HUDEP-2 (cell line): ENCODE measurements around the gene SLC22A12.
"Not testable (repeated sequence)": the region's sequence is repeated elsewhere in the genome, so short reads cannot be mapped to it uniquely, and the experiment has no call there.

Experiments used
- DNase-seq, 76 experiments: peaks; one replicate each; lab custom pipeline; 2025; ENCODE audit not compliant: unreplicated experiment in 76 of 76; lab: John Stamatoyannopoulos, UW

SLC22A12 gene

GRCh38 chr11:64590763-64591221 lies at the start of gene SLC22A12:
Gene SLC22A12, plus strand, starts transcription at chr11:64591220. Its CDS starts 337 bp downstream, at chr11:64591557.
- DNase-seq = no peak

- DNase-seq = no peak
Observed at GRCh38 chr11:64542172-64543125, 48.6 kb upstream of the SLC22A12 start.

DNA sequence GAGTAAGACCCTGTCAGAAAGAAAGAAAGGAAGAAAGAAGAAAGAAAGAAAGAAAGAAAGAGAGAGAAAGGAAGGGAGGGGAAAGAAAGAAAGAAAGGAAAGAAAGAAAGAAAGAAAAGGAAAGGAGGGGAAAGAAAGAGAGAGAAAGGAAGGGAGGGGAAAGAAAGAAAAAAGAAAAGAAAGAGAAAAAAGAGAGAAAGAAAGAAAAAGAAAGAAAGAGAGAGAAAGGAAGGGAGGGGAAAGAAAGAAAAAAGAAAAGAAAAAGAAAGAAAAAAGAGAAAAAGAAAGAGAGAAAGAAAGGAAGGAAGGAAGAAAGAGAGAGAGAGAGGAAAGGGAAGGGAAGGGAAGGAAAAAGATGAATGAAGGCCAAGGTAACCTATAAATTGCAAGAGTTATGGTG lies 47.2 kb upstream of the SLC22A12 start:
- no peak for DNase-seq

DNA sequence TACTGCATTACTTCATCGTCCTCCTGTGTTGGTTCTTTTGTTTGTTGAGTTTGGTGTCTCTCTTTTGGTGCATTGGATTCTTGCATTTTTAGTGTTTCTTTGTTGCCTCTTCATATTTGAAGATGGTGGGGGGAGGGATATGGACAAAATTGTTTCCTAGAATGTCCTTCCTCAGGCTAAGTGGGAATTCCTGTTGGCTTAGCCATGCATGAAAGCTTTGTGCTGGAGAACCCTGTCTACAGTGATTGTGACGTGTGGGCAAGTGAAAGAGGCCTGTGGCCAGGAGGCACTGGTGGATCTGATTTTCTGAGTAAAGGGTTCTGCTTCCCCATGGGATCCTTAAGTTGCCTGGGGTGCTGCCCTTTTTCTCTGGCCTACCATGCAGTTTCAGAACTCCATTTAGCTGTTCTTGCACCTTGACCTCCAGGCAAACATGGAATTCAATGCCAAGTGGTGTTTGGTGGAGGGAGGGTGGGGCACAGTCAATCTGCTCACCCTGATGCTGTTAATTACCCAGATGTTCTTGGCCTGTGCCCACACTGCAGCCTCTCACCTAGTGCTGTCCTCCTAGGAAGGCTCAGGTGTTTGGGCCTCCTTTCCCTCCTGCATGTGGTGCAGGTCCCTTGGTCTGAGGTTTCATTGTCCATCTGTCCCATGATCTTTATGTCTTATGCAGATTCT lies 46.3 kb upstream of the SLC22A12 start:
- no peak for DNase-seq

DNA sequence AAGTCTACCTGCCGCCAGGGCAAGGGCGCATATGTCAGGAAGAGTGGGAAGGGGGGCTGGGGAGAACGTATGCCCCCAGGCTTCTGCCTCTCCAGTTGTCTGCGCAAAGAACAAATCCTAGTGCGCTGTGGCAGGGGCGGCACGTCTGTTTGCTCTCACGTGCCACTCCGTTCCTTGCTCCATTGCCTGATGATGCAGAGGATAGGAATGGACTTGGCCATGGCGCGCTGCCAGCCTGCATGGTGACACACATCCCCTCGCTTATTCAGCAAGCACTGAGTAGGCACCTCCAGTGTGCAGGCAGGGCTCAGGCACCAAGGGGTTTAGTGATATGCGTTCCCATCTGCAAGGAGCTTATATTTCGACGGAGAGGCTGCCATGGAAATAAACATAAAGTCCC lies 45.4 kb upstream of the SLC22A12 start:
- DNase-seq = no peak

- DNase-seq = no peak
Observed at GRCh38 chr11:64546176-64546575, 44.8 kb upstream of the SLC22A12 start.

DNA sequence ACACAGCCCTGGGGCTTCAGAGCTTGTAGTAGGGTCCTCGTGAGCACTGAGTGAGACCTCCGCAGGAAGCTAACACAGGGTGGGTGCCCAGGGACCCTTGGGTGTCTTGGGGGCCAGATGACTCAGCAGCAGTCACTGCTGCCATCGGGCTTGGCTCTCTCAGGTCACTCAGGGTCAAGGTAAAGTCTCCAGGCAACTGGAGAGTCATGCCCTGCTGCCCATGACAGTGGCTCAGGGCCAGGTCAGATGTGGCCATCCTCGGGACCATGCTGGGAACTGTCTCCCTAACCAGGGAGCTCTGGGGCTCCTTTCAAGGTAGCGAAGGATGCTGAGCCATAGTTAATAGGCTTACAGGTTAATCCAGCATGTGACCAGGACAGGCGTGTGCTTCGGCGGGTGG lies 44.4 kb upstream of the SLC22A12 start:
- DNase-seq = no peak

- DNase-seq = no peak
Observed at GRCh38 chr11:64549969-64550368, 41.1 kb upstream of the SLC22A12 start.

GRCh38 chr11:64553554-64554201 lies 37.3 kb upstream of the SLC22A12 start:
- peak in 30 of 76 experiments; percentile 2 to 40 (median 12) for DNase-seq

DNA sequence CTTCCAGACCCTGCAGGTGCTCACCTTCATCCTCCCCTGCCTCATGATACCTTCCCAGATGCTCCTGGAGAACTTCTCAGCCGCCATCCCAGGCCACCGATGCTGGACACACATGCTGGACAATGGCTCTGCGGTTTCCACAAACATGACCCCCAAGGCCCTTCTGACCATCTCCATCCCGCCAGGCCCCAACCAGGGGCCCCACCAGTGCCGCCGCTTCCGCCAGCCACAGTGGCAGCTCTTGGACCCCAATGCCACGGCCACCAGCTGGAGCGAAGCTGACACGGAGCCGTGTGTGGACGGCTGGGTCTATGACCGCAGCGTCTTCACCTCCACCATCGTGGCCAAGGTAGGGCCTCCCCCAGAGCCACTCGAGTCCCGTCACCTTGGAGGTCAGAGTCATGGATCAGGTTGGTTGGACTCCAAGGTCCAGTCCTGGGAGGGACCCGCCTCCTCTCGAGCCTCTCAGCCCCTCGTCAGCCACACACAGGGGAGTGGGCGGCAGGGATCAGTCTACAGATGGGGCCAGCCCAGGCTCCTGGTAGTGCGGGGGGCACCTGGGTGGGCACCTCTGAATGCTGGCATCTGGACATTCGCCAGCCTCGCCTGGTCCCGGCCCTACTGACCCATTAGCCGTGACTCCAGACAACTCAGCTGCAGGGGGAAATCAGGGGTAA lies 34.8 kb upstream of the SLC22A12 start:
- no peak for DNase-seq

DNA sequence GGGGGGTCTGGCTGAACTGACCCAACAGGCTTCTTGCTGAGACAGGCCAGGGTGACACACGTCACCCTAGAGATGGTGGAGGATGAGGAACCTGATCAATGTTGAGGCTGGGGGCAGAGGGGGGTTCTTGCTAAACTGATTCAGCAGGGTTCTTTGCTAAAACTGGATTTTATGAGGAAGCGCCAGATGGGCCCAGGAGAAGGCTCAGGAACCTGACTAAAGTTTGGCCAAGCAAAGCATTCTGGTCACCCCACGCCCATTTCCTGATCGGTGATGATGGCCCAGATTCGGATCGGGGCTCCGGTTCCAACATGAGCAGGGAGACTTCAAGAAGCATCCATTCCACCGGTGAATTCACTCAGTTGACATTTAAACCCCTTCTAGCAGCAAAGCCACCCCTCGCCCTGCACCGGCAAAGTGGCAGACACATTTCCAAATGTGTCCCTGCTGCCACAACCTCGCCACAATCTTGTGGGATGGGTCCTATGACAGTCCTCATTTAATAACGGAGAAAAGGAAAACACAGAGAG lies 34.2 kb upstream of the SLC22A12 start:
- DNase-seq = no peak

DNA sequence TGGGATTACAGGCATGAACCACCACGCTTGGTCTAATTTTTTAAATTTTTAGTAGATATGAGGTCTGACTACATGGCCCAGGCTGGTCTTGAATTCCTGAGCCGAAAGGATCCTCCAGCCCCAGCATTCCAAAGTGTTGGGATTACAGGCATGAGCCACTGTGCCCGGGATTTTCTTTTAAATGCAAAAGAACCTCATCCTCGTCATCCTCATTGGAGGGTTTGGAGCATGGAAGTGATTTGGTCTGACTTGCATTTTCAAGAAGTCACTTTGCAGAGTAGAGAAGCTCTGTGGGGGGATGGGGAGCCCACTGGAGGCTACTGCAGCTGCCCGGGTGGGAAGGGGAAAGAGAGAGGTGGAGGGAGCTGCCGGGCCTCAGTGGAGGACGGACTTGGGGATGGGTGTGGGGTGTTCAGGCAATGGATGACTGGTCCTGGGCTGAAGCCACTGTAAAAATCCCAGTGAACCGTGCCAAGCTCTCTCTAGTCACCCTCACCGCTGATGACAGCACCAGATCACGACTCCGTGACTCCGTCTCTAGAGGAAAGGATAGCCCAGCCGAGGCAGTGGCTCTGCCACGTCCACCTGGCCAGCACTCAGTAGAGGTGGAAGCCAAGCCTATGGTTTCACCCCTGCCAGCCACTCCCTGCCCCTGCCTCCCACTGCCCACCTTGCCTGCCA lies 32.8 kb upstream of the SLC22A12 start:
- no peak for DNase-seq

DNA sequence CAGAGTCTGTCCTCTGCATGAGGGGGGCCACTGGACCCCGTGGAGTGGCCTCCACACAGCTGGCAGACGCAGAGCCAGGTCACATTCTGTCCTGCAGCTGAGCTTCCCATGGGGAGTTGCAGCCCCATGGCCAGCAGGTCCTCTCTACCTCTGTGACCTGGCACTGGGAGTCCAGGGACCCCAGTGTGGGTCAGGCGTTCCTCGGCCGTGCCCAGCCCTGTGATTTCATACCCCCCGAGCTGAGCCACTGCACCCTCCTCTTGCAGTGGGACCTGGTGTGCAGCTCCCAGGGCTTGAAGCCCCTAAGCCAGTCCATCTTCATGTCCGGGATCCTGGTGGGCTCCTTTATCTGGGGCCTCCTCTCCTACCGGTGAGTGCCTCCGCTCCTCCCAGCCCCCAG lies 32.2 kb upstream of the SLC22A12 start:
- DNase-seq = no peak

GRCh38 chr11:64559351-64560138 lies 31.5 kb upstream of the SLC22A12 start:
- DNase-seq = no peak

DNA sequence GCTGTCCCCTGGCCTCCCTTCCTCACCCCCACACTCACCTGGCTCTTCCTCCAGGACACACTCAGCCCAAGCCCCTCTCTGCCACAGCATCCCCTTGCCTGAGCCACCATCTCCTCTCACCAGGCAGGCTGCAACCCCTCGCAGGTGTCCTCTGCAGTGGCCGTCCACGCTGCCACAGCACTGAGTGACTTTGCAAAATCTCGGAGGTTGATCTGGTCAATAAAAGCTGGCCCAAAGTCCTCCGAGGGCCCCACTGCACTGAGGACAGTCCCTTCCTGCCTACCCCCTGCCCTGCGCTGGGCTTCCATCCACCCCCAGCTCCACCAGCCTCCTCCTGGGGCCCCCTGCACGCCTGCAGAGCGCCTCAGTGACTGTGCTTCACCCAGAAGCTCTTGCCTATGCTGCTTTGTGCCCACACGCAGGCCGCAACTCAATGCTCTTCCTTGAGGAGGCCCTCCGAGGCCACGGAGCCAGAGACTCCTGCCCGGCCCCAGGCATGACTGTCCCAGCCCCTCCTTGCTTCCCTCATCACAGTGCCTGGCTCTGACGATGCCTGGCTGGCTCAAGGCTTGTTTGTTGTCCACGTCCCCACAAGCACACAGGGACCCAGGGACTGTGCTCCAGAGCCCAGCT lies 30.8 kb upstream of the SLC22A12 start:
- no peak for DNase-seq

- DNase-seq = no peak
Observed at GRCh38 chr11:64560941-64561340, 30.1 kb upstream of the SLC22A12 start.

- DNase-seq = not testable (repeated sequence)
Observed at GRCh38 chr11:64561429-64561828, 29.6 kb upstream of the SLC22A12 start.

GRCh38 chr11:64561984-64562722 lies 28.9 kb upstream of the SLC22A12 start:
- no peak for DNase-seq
